ENCODE measurements around the gene LAMP1. TPM values are rescaled to one million over a fixed set of nuclear protein-coding genes. Genes with fewer than 3 reads are reported as not detected.

LAMP1 gene
- total and polyA plus RNA-seq, 9 donors: 51.7 to 212 (median 144) TPM

DNA sequence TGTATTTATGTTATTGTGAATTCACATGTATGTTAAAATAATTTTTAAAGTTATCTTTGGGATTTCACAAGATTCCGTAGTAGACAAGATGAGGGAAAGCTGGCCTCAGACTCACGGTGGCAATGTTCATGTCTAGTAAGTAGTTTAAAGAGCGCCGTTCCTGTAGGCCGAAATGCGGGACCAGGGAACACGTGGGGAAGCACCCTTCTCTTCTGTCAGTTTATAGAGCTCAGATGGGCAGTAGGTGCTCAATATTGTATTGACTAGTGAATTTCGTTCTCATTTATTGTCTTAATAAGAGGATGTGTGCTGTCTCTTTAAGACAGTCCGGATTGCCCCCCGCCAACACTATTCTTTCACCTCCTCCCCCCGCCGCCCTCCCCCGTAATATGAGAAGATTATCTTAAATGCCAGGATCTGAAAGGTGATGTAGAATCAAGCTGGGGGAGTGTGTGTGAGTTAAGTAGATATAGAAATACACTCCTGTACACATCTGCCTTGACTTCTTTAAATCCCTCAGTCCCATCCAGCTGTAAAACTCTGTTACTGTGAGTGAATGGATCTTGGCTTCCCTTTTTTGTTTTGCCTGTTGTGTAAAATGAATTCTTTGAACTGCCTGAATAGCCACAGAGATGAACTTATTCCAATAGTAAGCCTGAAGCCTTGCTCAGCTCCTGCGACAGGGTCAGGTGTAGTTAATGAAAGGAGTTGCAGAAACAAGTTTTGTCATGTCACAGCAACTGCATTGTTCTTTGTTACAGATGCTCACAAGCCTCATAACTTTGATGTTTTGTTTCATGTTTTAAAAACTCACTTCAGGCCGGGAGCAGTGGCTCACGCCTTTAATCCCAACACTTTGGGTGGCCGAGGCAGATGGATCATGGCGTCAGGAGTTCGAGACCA lies 1.3 kb downstream of the LAMP1 start:
- DNase-seq: no peak
- Histone ChIP-seq H3K4me3 (peak overlapping the region; percentile 95), H3K9me3 (no peaks in the 10 kb centered on the region), H3K27me3 (no peaks in the 10 kb centered on the region), H3K4me1 (ENCODE audit: insufficient read depth) (peaks cover 6% of the 10 kb centered on the region), H3K27ac (peak overlapping the region in 1 of 2 donors; percentile 52), H3K36me3 (no peaks in the 10 kb centered on the region)
- WGBS, 3 donors: 27 to 35% (median 29%) methylated on average over 19 of the region's 19 CpGs
- intact Hi-C loops (cut with DNase I): no loop called here
- TF ChIP-seq, protein P1, sequence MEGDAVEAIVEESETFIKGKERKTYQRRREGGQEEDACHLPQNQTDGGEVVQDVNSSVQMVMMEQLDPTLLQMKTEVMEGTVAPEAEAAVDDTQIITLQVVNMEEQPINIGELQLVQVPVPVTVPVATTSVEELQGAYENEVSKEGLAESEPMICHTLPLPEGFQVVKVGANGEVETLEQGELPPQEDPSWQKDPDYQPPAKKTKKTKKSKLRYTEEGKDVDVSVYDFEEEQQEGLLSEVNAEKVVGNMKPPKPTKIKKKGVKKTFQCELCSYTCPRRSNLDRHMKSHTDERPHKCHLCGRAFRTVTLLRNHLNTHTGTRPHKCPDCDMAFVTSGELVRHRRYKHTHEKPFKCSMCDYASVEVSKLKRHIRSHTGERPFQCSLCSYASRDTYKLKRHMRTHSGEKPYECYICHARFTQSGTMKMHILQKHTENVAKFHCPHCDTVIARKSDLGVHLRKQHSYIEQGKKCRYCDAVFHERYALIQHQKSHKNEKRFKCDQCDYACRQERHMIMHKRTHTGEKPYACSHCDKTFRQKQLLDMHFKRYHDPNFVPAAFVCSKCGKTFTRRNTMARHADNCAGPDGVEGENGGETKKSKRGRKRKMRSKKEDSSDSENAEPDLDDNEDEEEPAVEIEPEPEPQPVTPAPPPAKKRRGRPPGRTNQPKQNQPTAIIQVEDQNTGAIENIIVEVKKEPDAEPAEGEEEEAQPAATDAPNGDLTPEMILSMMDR (IDR thresholded peaks at IDR 0.05): no peak
- TF ChIP-seq EP300 (IDR thresholded peaks at IDR 0.05) (no peak), POLR2A (IDR thresholded peaks at IDR 0.05) (no peak)

DNA sequence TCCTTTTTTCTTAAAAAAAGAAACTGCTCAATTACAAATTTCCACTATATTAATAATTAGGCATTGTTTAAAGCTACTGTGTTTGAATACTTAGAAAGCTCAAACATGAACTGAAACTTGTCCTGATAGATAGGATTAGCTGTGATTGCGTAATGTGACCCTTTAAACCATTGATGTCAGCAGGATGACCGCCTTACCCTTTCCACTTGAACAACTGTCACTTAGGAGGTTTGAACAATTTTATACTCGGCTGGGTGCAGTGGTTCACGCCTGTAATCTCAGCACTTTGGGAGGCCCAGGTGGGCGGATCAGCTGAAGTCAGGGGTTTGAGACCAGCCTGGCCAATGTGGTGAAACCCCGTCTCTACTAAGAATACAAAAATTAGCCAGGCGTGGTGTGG lies 2.9 kb downstream of the LAMP1 start:
- H3K9me3 ChIP-seq: no peaks in the 10 kb centered on the region
- 83 to 87% (median 86%) methylated on average over 7 of the region's 7 CpGs for WGBS, 3 donors
- no peak overlapping the region for H3K4me3 ChIP-seq
- no peak overlapping the region for H3K27ac ChIP-seq
- H3K4me1 ChIP-seq (ENCODE audit: insufficient read depth): peaks cover 7% of the 10 kb centered on the region
- no peaks in the 10 kb centered on the region for H3K27me3 ChIP-seq
- TF ChIP-seq, protein P1 (IDR thresholded peaks at IDR 0.05): no peak
- TF ChIP-seq EP300 (IDR thresholded peaks at IDR 0.05): no peak
- TF ChIP-seq POLR2A (IDR thresholded peaks at IDR 0.05): no peak
- intact Hi-C loops (cut with DNase I): no loop called here
- H3K36me3 ChIP-seq: no peaks in the 10 kb centered on the region
- DNase-seq: no peak

DNA sequence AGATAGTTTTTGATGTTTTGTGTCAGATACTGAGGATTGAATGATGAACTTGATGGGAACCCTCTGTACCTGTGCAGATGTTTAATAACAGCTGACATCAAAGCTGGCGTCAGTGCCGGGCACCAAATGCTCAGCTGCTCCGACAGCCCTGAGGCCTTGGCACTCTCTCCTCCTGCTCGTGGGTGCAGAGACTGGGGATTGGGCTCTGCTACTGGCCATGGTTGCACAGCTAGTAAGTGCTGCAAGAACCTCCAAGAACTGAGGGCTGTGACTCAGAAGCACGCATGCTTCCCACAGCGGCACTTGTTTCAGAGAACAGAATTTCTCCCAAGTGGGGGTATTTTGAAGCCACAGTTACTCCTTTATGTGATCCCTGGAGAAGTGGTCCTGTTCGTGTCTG lies 5.9 kb downstream of the LAMP1 start:
- DNase-seq: no peak
- H3K4me3 ChIP-seq: no peak overlapping the region
- H3K4me1 ChIP-seq (ENCODE audit: insufficient read depth): peaks cover 2% of the 10 kb centered on the region
- H3K27ac ChIP-seq: no peak overlapping the region
- TF ChIP-seq, protein P1 (IDR thresholded peaks at IDR 0.05): no peak
- TF ChIP-seq EP300 (IDR thresholded peaks at IDR 0.05) (no peak), POLR2A (IDR thresholded peaks at IDR 0.05) (no peak)
- intact Hi-C loops (cut with DNase I): no loop called here
- H3K36me3 ChIP-seq: no peaks in the 10 kb centered on the region
- 87 to 91% (median 88%) methylated on average over 7 of the region's 7 CpGs for WGBS, 3 donors
- no peaks in the 10 kb centered on the region for H3K27me3 ChIP-seq
- no peaks in the 10 kb centered on the region for H3K9me3 ChIP-seq

DNA sequence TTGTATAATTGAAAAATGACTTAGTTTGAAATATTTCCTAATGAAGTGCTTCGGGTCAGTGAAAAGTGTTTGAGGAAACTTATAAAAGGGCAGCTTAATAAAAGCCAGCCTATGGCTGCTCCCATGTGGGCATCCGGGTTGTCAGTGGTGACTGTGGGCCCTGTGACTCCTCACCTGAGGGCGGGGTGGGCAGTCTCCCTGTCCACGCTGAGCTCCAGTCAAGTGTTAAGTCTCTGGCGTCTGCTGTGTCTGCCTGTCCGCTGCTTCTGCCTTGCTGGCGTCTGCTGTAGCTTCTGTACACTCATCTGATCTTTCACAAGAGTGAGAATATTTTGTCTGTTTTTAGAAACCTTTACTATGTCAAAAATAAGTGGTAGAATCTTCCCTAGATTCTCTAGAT lies 7.1 kb downstream of the LAMP1 start:
- TF ChIP-seq, protein P1 (IDR thresholded peaks at IDR 0.05): no peak
- no peak for TF ChIP-seq POLR2A (IDR thresholded peaks at IDR 0.05)
- TF ChIP-seq EP300 (IDR thresholded peaks at IDR 0.05): no peak

More for the DNA sequence above, 7.1 kb downstream of the LAMP1 start:
- Histone ChIP-seq H3K27me3 (no peaks in the 10 kb centered on the region), H3K4me3 (no peak overlapping the region), H3K4me1 (ENCODE audit: insufficient read depth) (peaks cover 1% of the 10 kb centered on the region), H3K36me3 (no peaks in the 10 kb centered on the region), H3K27ac (no peak overlapping the region), H3K9me3 (no peaks in the 10 kb centered on the region)
- no peak for DNase-seq
- intact Hi-C loops (cut with DNase I): no loop called here
- 81 to 87% (median 85%) methylated on average over 7 of the region's 7 CpGs for WGBS, 3 donors

All from ovary (tissue), 9 donors.